DND-41 (cell line): ENCODE measurements around the gene EEFSEC.

Source experiments
- CTCF ChIP-seq: IDR thresholded peaks from 2 replicates; pipeline ENCODE4 v1.5.1; 2012; ENCODE audit warnings: borderline replicate concordance, low read length, moderate library complexity, mild to moderate bottlenecking; ENCODE audit not compliant: poor library complexity, severe bottlenecking; ENCODE audit errors: extremely low read depth
- EZH2 ChIP-seq: IDR thresholded peaks from 3 replicates; pipeline ENCODE4 v1.6.1; 2012; ENCODE audit warnings: borderline replicate concordance, low read depth, mild to moderate bottlenecking, moderate library complexity, low read length, inconsistent platforms; ENCODE audit not compliant: severe bottlenecking

GRCh38 chr3:128436214-128436613 lies 282.9 kb downstream of the EEFSEC start:
- TF ChIP-seq CTCF (no peak), EZH2 (no peak)
